ENCODE results near the gene CA10.

Gene CA10

GRCh38 chr17:51645056-51645455, 513.5 kb downstream of the CA10 start:
- DNase-seq (ENCODE audit: low read depth): no peak

GRCh38 chr17:51643702-51644490, 514.6 kb downstream of the CA10 start:
- DNase-seq (ENCODE audit: low read depth): no peak

- DNase-seq (ENCODE audit: low read depth): no peak
These were observed 516.5 kb downstream of the CA10 start for GRCh38 chr17:51642029-51642428.

- no peak for DNase-seq (ENCODE audit: low read depth)
These were observed 518.3 kb downstream of the CA10 start for GRCh38 chr17:51640108-51640622.

- DNase-seq (ENCODE audit: low read depth): no peak
These were observed 519.5 kb downstream of the CA10 start for GRCh38 chr17:51638971-51639370.

GRCh38 chr17:51636291-51636690, 522.2 kb downstream of the CA10 start:
- DNase-seq (ENCODE audit: low read depth): no peak

GRCh38 chr17:51630101-51630671, 528.3 kb downstream of the CA10 start:
- no peak for DNase-seq (ENCODE audit: low read depth)

GRCh38 chr17:51629232-51629631, 529.3 kb downstream of the CA10 start:
- DNase-seq (ENCODE audit: low read depth): no peak

GRCh38 chr17:51627779-51628178, 530.7 kb downstream of the CA10 start:
- no peak for DNase-seq (ENCODE audit: low read depth)

GRCh38 chr17:51618476-51618875, 540.0 kb downstream of the CA10 start:
- DNase-seq (ENCODE audit: low read depth): no peak

- no peak for DNase-seq (ENCODE audit: low read depth)
These were observed 540.5 kb downstream of the CA10 start for GRCh38 chr17:51617986-51618385.

GRCh38 chr17:51613255-51613654, 545.3 kb downstream of the CA10 start:
- no peak for DNase-seq (ENCODE audit: low read depth)

- DNase-seq (ENCODE audit: low read depth): no peak
These were observed 545.8 kb downstream of the CA10 start for GRCh38 chr17:51612692-51613091.

GRCh38 chr17:51611585-51611984, 546.9 kb downstream of the CA10 start:
- DNase-seq (ENCODE audit: low read depth): no peak

GRCh38 chr17:51610834-51611233, 547.7 kb downstream of the CA10 start:
- DNase-seq (ENCODE audit: low read depth): no peak

- DNase-seq (ENCODE audit: low read depth): no peak
These were observed 548.4 kb downstream of the CA10 start for GRCh38 chr17:51610155-51610554.

- DNase-seq (ENCODE audit: low read depth): no peak
These were observed 550.1 kb downstream of the CA10 start for GRCh38 chr17:51608251-51608933.

- DNase-seq (ENCODE audit: low read depth): no peak
These were observed 551.0 kb downstream of the CA10 start for GRCh38 chr17:51607512-51607911.

- DNase-seq (ENCODE audit: low read depth): no peak
These were observed 554.1 kb downstream of the CA10 start for GRCh38 chr17:51604299-51605020.

GRCh38 chr17:51601622-51602261, 556.8 kb downstream of the CA10 start:
- DNase-seq (ENCODE audit: low read depth): no peak

- no peak for DNase-seq (ENCODE audit: low read depth)
These were observed 559.7 kb downstream of the CA10 start for GRCh38 chr17:51598824-51599223.

- DNase-seq (ENCODE audit: low read depth): no peak
These were observed 561.2 kb downstream of the CA10 start for GRCh38 chr17:51597345-51597744.

All from GM04504 (cell line).